OCI-M1 (cell line): ENCODE results near the gene HTR2B.
"Not testable (repeated sequence)": the region's sequence is repeated elsewhere in the genome, so short reads cannot be mapped to it uniquely, and the experiment has no call there.

Source experiments
- DNase-seq: peaks from one replicate; lab custom pipeline; 2025; lab: John Stamatoyannopoulos, UW

The HTR2B gene

DNA sequence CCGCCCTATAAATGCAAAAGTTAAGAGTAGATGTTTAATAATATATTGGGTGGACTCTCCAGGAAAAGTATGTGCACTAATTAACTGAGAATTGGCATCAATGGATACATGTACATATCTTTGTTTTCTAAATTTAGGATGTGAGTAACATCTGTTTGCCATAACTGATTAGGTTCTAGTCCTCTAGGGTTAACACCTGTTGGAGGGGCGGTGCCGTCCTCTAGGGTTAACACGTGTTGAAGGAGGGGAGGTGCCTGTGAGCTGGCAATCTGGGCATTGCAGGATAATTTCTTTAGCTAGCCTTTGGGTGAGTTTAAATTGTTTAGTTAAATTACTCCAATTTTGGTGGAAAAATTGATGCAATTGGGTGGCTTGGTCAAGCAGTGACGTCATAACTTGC, 30.9 kb downstream of the HTR2B start:
- DNase-seq = no peak

DNA sequence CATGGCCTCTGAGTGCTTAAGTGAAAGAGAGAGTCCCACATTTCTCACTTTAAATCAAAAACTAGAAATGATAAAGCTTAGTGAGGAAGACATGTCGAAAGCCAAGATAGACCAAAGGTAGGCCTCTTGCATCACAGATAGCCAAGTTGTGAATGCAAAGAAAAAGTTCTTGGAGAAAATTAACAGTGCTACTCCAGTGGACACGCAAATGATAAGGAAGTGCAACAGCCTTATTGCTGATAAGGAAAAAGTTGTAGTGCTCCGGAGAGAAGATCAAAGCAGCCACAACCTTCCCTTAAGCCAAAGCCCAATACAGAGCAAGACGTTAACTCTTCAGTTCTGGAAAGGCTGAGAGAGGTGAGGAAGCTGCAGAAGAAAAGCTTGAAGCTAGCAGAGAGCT, 36.1 kb downstream of the HTR2B start:
- peak; percentile 4 for DNase-seq

DNA sequence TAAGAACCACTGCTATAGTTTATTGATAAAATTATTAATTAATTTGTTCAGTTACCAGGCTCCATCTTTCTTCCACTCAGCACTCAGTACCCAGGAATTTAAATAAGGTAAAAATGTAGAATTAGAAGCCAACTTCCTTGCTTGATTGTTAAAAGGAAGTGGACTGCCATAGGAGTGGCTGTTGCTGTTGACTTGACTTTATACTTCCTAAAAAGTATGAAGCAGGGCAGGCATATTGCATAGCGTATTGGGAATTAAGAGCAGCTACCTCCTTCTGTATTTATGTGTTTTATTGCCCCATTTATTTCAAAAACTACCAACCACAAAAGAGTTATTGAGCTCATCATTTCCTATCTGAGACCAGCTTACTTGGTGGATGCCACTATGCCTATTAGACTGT, 40.3 kb downstream of the HTR2B start:
- DNase-seq = no peak

DNA sequence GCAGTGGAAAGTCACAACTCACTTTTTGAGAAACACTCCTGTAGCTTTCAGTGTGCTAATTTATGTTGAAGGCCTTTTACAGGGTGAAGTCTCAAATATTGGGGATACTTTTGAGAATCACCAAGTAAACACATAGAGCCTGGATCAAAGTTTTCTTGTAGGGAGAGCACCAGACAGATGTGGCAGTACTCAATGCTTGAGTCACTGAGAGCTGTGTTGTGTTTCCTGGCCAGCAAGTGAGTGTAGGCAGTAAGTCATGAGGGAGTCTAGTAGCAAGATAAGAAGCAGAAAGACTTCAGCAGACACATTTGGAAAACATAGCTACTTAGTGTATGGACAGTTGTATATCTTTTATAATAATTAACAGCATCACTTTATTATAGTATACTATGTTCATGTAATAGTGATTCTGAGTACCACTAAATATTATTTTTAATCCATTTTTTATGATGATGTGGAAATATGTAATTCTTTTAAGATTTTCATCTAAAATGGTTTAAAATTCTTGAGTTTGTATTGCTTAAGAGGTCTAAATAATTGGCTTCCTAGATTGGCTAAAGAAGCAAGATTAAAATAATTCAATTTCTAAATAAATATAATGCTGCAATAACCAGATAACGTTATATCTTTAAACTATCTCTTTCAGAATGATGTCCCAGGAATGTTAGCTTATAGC, 55.3 kb downstream of the HTR2B start:
- DNase-seq = peak; percentile 19

DNA sequence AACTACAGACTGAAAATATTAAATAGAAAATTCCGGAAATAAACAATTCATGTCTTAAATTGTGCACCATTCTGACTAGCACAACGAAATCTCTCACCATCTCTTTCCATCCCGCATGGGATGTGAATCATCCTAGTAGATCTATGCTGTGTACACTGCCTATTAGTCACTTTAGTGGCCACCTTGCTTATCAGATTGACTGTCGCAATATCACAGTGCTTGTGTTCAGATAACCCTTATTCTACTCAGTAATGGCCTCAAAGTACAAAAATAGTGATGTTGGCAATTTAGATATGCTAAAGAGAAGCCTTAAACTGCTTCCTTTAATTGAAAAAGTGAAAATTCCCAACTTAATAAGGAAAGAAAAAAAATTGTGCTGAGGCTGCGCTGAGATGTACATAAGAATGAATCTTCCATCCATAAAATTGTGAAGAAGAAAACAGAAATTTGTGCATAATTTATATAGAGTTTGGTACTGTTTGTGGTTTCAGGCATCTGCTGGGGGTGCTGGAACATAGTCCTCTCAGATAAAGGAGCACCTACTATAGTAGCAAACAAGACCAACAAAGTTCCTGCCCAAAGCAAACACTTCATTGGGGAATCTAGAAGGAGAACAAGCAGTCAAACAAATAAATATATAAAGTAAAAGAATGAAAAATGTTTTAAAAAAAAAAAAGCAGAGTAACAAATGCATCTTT, 56.2 kb downstream of the HTR2B start:
- no peak for DNase-seq

DNA sequence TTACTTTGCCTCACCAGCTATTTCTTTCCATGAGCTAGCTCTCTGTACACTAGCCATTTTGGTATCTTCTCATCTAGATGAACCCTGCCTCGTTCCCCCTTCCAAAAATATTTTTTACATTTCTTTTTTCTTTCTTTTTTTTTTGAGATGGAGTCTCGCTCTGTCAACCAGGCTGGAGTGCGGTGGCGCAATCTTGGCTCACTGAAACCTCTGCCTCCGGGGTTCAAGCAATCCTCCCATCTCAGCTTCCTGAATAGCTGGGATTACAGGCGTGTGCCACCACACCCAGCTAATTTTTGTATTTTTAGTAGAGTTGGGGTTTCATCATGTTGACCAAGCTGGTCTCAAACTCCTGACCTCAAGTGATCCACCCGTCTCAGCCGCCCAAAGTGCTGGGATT, 57.3 kb downstream of the HTR2B start:
- not testable (repeated sequence) for DNase-seq

DNA sequence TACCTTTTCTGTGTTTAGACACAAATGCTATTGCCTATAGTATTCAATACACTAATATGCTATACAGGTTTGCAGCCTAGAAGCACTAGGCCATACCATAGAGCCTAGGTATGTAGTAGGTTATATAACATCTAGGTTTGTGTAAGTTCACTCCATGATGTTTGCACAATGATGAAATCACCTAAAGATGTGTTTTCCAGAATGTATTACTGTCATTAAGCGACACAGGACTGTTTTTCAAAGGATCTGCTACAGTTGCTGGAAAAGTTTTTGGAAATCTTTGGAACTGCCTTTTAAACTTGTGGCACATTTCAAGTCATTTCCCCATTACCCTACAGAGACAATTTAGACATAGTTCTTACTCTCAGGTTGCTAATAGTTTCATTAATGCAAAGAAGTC, 58.9 kb downstream of the HTR2B start:
- no peak for DNase-seq

DNA sequence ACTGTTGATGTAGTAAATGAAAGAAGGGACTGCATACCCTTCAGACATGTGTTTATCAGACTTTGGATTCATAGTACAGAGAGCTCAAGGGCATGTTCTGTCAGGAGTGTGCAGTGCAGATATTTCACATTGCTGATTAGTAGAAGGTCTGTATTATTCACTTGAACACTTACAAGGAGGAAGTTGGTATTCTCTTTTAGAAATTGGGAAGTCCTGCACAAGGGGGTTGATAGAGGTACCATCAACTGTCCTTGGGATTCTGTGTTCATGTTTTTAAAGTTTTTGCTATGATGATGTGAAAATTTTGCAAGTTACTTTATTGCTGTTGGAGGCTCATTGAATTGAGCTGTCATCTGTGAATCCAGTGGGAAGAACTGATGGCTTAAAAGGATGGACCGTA, 61.5 kb downstream of the HTR2B start:
- DNase-seq = peak; percentile 56

DNA sequence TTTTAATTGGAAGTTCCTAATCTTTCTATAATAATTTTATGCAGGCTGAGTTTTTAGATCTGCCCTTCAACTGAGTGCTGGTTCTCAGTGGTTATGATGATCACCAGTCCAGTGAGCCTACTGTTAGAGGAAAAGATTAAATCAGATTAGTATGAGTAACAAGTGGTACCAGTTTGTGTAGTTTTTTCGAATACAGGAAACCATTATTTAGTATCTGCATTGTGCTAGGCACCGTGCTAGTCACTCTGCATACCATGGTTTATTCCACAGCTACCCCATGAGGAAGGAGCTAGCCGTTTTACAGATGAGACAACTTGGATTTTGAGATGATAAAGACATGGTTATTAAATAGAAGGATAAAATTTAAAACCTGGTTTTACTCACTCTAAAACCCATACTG, 62.1 kb downstream of the HTR2B start:
- no peak for DNase-seq

DNA sequence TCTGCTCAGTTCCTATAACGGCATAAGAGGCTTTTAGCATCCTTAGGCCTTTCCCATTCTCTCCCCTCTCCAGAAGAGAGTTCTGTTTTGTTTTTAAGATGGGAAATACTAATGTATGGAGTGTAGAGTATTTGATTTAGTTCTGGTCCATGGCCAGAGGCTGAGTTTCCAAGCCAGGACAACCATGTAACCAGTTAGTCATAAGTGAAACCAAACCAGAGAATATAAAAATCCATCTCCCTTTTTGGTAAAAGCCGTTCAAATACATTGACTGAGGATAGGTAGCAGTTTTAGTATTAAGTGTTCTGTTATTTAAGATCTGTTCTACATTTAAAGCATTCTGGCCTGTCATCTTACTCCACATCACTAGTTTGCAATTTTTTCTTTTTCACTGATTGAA, 65.1 kb downstream of the HTR2B start:
- no peak for DNase-seq

DNA sequence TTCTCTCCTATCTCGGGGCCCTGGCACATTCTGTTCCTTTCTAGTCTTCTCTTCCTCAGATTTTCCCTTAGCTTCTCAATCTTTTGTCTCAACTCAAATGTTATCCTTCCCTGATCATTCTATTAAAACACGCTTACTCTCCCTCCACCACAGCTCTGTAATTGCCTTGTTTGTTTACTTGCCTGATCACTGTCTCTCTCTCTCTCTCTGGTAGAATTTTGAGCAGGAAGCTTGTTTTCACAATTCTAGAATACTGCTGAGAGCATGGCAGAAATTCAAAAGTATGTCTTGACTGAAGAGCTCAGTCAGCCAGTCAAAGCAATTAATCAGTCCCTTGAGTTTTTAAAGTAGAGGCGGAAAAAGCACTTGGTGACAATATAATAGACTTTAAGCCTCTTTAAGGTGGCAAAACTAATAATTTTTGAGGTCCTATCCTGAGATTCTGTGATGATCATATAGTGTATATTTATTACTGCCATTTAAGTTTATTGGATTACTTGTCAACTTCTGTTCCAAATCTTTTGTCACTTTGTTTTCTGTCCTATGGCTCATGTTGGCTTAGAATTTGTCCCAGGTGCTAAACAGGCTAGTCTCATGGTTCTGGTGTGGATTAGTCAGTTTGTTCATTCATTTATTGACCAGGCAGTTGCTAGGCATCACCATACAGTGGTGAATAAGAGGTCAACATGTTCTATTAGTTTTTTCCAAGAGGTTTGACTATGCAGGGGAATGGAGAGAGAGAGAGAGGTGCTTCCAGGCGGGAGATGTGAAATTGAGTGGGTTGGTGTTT, 65.9 kb downstream of the HTR2B start:
- no peak for DNase-seq
